ENCODE measurements around the gene ZRANB1.
A peak's percentile ranks its signal among the peaks of the same experiment; 100 is the strongest.

ZRANB1 gene

GRCh38 chr10:124943301-124944092 is 1.6 kb downstream of the ZRANB1 start:
- DNase-seq (ENCODE audit: low spot score) = no peak
- Histone ChIP-seq H3K27me3 (ENCODE audit: insufficient read depth, poor library complexity, severe bottlenecking) (no peaks in the 10 kb centered on the region), H3K36me3 (ENCODE audit: low read depth) (peaks cover 13% of the 10 kb centered on the region), H3K27ac (ENCODE audit: poor library complexity, severe bottlenecking) (no peak overlapping the region), H3K4me3 (ENCODE audit: severe bottlenecking) (no peak overlapping the region), H3K9me3 (ENCODE audit: severe bottlenecking) (no peaks in the 10 kb centered on the region), H3K4me1 (ENCODE audit: insufficient read depth, poor library complexity, severe bottlenecking) (peaks cover 17% of the 10 kb centered on the region)
- no peak for TF ChIP-seq CTCF (IDR thresholded peaks at IDR 0.05; ENCODE audit: poor library complexity, severe bottlenecking)
- peak; percentile 62 for ATAC-seq (ENCODE audit: low read depth)

DNA sequence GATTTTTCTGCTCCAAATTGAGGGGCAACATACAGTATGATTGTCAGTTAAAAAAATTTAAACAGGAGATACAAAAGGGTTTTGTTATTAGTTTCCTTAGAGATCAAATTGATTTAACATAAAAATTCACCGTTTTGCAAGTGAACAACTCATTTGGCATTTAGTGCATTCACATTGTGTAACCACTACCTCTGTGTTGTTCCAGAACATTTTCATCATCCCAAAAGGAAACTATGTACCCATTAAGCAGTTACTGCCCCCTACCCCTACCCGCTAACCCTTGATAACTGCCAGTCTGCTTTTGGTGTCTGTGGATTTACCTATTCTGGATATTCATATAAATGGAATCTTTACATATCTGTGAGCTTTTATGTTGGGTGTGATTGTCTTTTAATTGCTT is 3.1 kb downstream of the ZRANB1 start:
- peak overlapping the region; percentile 12 for H3K27ac ChIP-seq (ENCODE audit: poor library complexity, severe bottlenecking)
- peaks cover 17% of the 10 kb centered on the region for H3K4me1 ChIP-seq (ENCODE audit: insufficient read depth, poor library complexity, severe bottlenecking)
- TF ChIP-seq CTCF (IDR thresholded peaks at IDR 0.05; ENCODE audit: poor library complexity, severe bottlenecking) = no peak
- no peak for ATAC-seq (ENCODE audit: low read depth)
- DNase-seq (ENCODE audit: low spot score) = no peak
- no peaks in the 10 kb centered on the region for H3K27me3 ChIP-seq (ENCODE audit: insufficient read depth, poor library complexity, severe bottlenecking)
- H3K4me3 ChIP-seq (ENCODE audit: severe bottlenecking) = no peak overlapping the region
- H3K9me3 ChIP-seq (ENCODE audit: severe bottlenecking) = peaks cover 2% of the 10 kb centered on the region
- H3K36me3 ChIP-seq (ENCODE audit: low read depth) = peaks cover 22% of the 10 kb centered on the region

- ATAC-seq (ENCODE audit: low read depth) = no peak
- peaks cover 17% of the 10 kb centered on the region for H3K4me1 ChIP-seq (ENCODE audit: insufficient read depth, poor library complexity, severe bottlenecking)
- no peak overlapping the region for H3K4me3 ChIP-seq (ENCODE audit: severe bottlenecking)
- peaks cover 2% of the 10 kb centered on the region for H3K9me3 ChIP-seq (ENCODE audit: severe bottlenecking)
- no peak for TF ChIP-seq CTCF (IDR thresholded peaks at IDR 0.05; ENCODE audit: poor library complexity, severe bottlenecking)
- no peaks in the 10 kb centered on the region for H3K27me3 ChIP-seq (ENCODE audit: insufficient read depth, poor library complexity, severe bottlenecking)
- H3K36me3 ChIP-seq (ENCODE audit: low read depth) = peaks cover 25% of the 10 kb centered on the region
- H3K27ac ChIP-seq (ENCODE audit: poor library complexity, severe bottlenecking) = no peak overlapping the region
- no peak for DNase-seq (ENCODE audit: low spot score)
Measured at GRCh38 chr10:124946945-124947344, 5.0 kb downstream of the ZRANB1 start.

DNA sequence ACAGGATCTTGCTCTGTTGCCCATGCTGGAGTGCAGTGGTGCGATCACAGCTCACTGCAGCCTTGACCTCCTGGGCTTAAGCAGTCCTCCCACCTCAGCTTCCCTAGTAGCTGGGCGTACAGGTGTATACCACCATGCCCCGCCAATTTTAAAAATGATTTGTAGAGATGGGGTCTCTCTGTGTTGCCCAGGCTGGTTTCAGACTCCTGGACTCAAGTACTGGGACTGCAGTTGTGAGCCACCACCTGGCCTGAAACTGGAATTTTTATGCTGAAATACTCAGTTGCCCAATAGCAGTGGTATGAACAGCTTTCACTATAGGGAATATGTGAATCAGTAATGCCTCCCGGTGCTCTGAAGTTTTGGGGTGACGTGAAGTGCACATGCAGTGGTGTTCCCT is 7.6 kb downstream of the ZRANB1 start:
- Histone ChIP-seq H3K9me3 (ENCODE audit: severe bottlenecking) (peaks cover 2% of the 10 kb centered on the region), H3K27ac (ENCODE audit: poor library complexity, severe bottlenecking) (no peak overlapping the region), H3K36me3 (ENCODE audit: low read depth) (peaks cover 22% of the 10 kb centered on the region), H3K27me3 (ENCODE audit: insufficient read depth, poor library complexity, severe bottlenecking) (no peaks in the 10 kb centered on the region), H3K4me1 (ENCODE audit: insufficient read depth, poor library complexity, severe bottlenecking) (peaks cover 5% of the 10 kb centered on the region), H3K4me3 (ENCODE audit: severe bottlenecking) (no peak overlapping the region)
- ATAC-seq (ENCODE audit: low read depth) (0 out of 3 replicates have a peak, but pooled peaks have one; percentile 27), DNase-seq (ENCODE audit: low spot score) (no peak)
- TF ChIP-seq CTCF (IDR thresholded peaks at IDR 0.05; ENCODE audit: poor library complexity, severe bottlenecking) = no peak

GRCh38 chr10:124952123-124952522 is 10.2 kb downstream of the ZRANB1 start:
- Histone ChIP-seq H3K4me1 (ENCODE audit: insufficient read depth, poor library complexity, severe bottlenecking) (no peaks in the 10 kb centered on the region), H3K27ac (ENCODE audit: poor library complexity, severe bottlenecking) (no peak overlapping the region), H3K9me3 (ENCODE audit: severe bottlenecking) (peaks cover 2% of the 10 kb centered on the region), H3K4me3 (ENCODE audit: severe bottlenecking) (no peak overlapping the region), H3K36me3 (ENCODE audit: low read depth) (peaks cover 17% of the 10 kb centered on the region), H3K27me3 (ENCODE audit: insufficient read depth, poor library complexity, severe bottlenecking) (no peaks in the 10 kb centered on the region)
- TF ChIP-seq CTCF (IDR thresholded peaks at IDR 0.05; ENCODE audit: poor library complexity, severe bottlenecking) = no peak
- ATAC-seq (ENCODE audit: low read depth) = no peak
- DNase-seq (ENCODE audit: low spot score) = no peak
